Ovary (tissue), 3 donors: ENCODE results near the gene ACAN.

Source experiments
- EP300 ChIP-seq: sonication (generic); formaldehyde crosslinking; IDR thresholded peaks from one replicate; pipeline ENCODE4 v1.6.1; 2017; ENCODE audit warnings: antibody characterized with exemption
- POLR2A ChIP-seq: fragments of 450-650 bp; IDR thresholded peaks from one replicate; pipeline ENCODE4 v1.6.1; 2017; ENCODE audit warnings: antibody characterized with exemption, mild to moderate bottlenecking, moderate library complexity
- TF ChIP-seq, protein P1 (sequence below), 3 donors: fragments of 450-650 bp in 2 of 3; fragments of 200-600 bp in 1 of 3; IDR thresholded peaks; one replicate each; pipeline versions ENCODE4 v1.5.1 to v1.8.0; 2016 to 2022; ENCODE audit warnings: antibody characterized with exemption in 3 of 3, mild to moderate bottlenecking in 1 of 3
- donor health status: DM: no; HTN: no; CAD: no.

DNA sequence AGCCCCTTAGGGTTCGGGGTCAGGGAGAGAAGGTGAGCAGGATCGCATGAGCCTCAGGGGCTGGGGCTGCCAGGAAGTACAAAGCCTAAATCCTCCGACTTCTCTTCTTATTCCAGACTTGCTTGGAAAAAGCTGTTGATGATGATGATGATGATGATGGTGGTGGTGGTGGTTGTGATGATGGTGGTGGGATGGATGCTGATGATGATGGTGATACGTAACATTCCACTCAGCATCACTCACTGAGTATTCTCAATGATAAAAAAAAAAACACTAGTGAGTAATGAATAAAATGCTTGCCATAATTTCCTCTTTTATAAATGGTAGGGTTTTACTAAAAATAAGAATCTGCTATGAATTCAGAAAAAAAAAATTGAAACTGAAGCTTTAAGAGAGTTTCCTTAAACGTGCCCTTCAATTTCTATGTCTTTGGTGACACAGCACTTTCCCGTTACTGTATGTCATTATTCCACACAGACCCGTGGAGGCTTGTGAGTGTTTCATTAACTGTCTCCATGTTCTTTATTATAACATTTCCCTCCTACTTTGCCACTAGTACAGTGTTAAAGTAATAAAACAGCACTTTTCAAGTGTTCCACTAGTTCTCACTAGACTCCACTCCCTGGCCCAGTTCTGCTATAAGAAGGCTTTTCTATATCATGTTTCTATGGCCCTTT is 5.4 kb upstream of the ACAN start:
- TF ChIP-seq, protein P1, sequence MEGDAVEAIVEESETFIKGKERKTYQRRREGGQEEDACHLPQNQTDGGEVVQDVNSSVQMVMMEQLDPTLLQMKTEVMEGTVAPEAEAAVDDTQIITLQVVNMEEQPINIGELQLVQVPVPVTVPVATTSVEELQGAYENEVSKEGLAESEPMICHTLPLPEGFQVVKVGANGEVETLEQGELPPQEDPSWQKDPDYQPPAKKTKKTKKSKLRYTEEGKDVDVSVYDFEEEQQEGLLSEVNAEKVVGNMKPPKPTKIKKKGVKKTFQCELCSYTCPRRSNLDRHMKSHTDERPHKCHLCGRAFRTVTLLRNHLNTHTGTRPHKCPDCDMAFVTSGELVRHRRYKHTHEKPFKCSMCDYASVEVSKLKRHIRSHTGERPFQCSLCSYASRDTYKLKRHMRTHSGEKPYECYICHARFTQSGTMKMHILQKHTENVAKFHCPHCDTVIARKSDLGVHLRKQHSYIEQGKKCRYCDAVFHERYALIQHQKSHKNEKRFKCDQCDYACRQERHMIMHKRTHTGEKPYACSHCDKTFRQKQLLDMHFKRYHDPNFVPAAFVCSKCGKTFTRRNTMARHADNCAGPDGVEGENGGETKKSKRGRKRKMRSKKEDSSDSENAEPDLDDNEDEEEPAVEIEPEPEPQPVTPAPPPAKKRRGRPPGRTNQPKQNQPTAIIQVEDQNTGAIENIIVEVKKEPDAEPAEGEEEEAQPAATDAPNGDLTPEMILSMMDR (IDR thresholded peaks at IDR 0.05) = no peak
- TF ChIP-seq POLR2A (no peak), EP300 (no peak)
